Kidney (tissue), 14 donors: ENCODE data around the gene PATZ1. TPM values are rescaled to one million over a fixed set of nuclear protein-coding genes. Genes with fewer than 3 reads are reported as not detected.
"Not testable (repeated sequence)": the region's sequence is repeated elsewhere in the genome, so short reads cannot be mapped to it uniquely, and the experiment has no call there.

Source experiments
- DNase-seq, 5 donors: peaks; one replicate each; pipeline ENCODE4 v3.0.0-alpha.2; 2013 to 2020
- FAIRE-seq: peaks from 2 replicates; lab custom pipeline; 2012; peaks lifted over from hg19 to GRCh38; lab: Jason Lieb, UNC
- H3K27ac ChIP-seq, 2 donors: one replicate each; pipeline ENCODE4 v1.7.0; 2013; ENCODE audit warnings: low read depth in 2 of 2, low read length in 2 of 2, inconsistent platforms in 1 of 2
- H3K27me3 ChIP-seq: one replicate; pipeline ENCODE4 v1.7.1; 2013; ENCODE audit warnings: low read length, inconsistent platforms; ENCODE audit not compliant: control insufficient read depth, insufficient read depth
- H3K36me3 ChIP-seq, 3 donors: one replicate each; pipeline versions ENCODE4 v1.7.0 to v1.7.1; 2013; ENCODE audit warnings: low read length in 3 of 3, control low read depth in 1 of 3, inconsistent platforms in 1 of 3; ENCODE audit not compliant: insufficient read depth in 3 of 3, control insufficient read depth in 2 of 3
- H3K4me1 ChIP-seq, 3 donors: one replicate each; pipeline versions ENCODE4 v1.7.0 to v1.7.1; 2013; ENCODE audit warnings: low read length in 3 of 3, inconsistent platforms in 1 of 3, low read depth in 1 of 3; ENCODE audit not compliant: control insufficient read depth in 2 of 3, insufficient read depth in 2 of 3
- H3K4me3 ChIP-seq, 3 donors: one replicate each; pipeline versions ENCODE4 v1.7.0 to v1.8.1; 2013; ENCODE audit warnings: low read length in 3 of 3, control low read depth in 1 of 3, inconsistent platforms in 1 of 3
- H3K9ac ChIP-seq, 3 donors: one replicate each; pipeline versions ENCODE4 v1.7.0 to v1.7.1; 2013; ENCODE audit warnings: low read length in 3 of 3, control low read depth in 1 of 3, inconsistent platforms in 1 of 3
- H3K9me3 ChIP-seq, 3 donors: one replicate each; pipeline versions ENCODE4 v1.7.0 to v1.7.1; 2013; ENCODE audit warnings: low read length in 3 of 3, control low read depth in 1 of 3, inconsistent platforms in 1 of 3; ENCODE audit not compliant: control insufficient read depth in 2 of 3, insufficient read depth in 1 of 3
- CTCF ChIP-seq: IDR thresholded peaks from 3 replicates; pipeline ENCODE4 v1.5.1; 2012; ENCODE audit warnings: mild to moderate bottlenecking, moderate library complexity, borderline replicate concordance; ENCODE audit not compliant: insufficient read depth; ENCODE audit errors: extremely low read depth
- intact Hi-C: fragments of 100-400 bp; cut with DNase I; formaldehyde crosslinking; loops from one replicate; pipeline ENCODE4 v1.11.1; 2022
- polyA plus RNA-seq: library from polyadenylated mRNA; stranded (reverse); fragments of 350-450 nt; fragmentation: Illumina TruSeq; extraction: RNeasy Lipid Tissue Mini Kit (QIAGEN cat#74804); gene quantifications from one replicate; pipeline ENCODE4 v1.2.3, GENCODE V29; 2014; ENCODE audit warnings: low read depth, low replicate concordance; ENCODE audit not compliant: insufficient read depth
- total RNA-seq: library from RNA; stranded (reverse); fragmentation: NEBNext Ultra II Directional; extraction: Animal tissue kit (Norgen Biotek cat#: 25700); gene quantifications from one replicate; pipeline ENCODE4 v1.2.1, GENCODE V29; 2021
- donor health status: control.
- donor health status: control.
- donor health status: control.
- donor health status: control.
- donor health status: control.
- donor health status: DM: yes; HTN: yes; CAD: no.
- donor health status: Normal renal cell carcinoma (clear cell type).

The PATZ1 gene
- total and polyA plus RNA-seq, 2 donors from 2014 or later = 33.3 to 40.9 TPM

- no peaks in the 10 kb centered on the region for H3K9me3 ChIP-seq
- intact Hi-C loops = no loop called here
- FAIRE-seq (no peak), DNase-seq (no peak)
- no peaks in the 10 kb centered on the region for H3K27me3 ChIP-seq
- no peak overlapping the region for H3K9ac ChIP-seq
- H3K27ac ChIP-seq = no peak overlapping the region
- H3K4me1 ChIP-seq = peaks cover 0 to 3% (median 0%) of the 10 kb centered on the region in 3 donors
- TF ChIP-seq CTCF = no peak
- H3K36me3 ChIP-seq = peaks cover 0 to 26% (median 8%) of the 10 kb centered on the region in 3 donors
- H3K4me3 ChIP-seq = no peak overlapping the region
These were observed 22.3 kb downstream of the PATZ1 start for GRCh38 chr22:31323578-31324550.

- H3K4me1 ChIP-seq = peaks cover 0 to 3% (median 0%) of the 10 kb centered on the region in 3 donors
- intact Hi-C loops = no loop called here
- no peak for FAIRE-seq
- H3K36me3 ChIP-seq = peaks cover 0 to 6% (median 2%) of the 10 kb centered on the region in 3 donors
- H3K9ac ChIP-seq = no peak overlapping the region
- TF ChIP-seq CTCF = no peak
- no peak overlapping the region for H3K4me3 ChIP-seq
- H3K9me3 ChIP-seq = no peaks in the 10 kb centered on the region
- no peaks in the 10 kb centered on the region for H3K27me3 ChIP-seq
- no peak overlapping the region for H3K27ac ChIP-seq
- DNase-seq = no peak
These were observed 24.7 kb downstream of the PATZ1 start for GRCh38 chr22:31321421-31321820.

- not testable (repeated sequence) for FAIRE-seq
These were observed 31.9 kb downstream of the PATZ1 start for GRCh38 chr22:31314220-31314619.

More at GRCh38 chr22:31314220-31314619, 31.9 kb downstream of the PATZ1 start:
- intact Hi-C loops, DNase-seq, H3K27me3 ChIP-seq, H3K27ac ChIP-seq, H3K36me3 ChIP-seq, H3K4me3 ChIP-seq, H3K9ac ChIP-seq, H3K9me3 ChIP-seq, H3K4me1 ChIP-seq: not testable (repeated sequence)
